GM12872 (cell line): ENCODE data around the gene ATP13A1.

Experiments used
- TF ChIP-seq, protein P1 (sequence below): IDR thresholded peaks from 3 replicates; pipeline ENCODE4 v1.5.1; 2011; ENCODE audit warnings: low read depth, mild to moderate bottlenecking, low read length, moderate library complexity; ENCODE audit not compliant: insufficient read depth

Gene ATP13A1

GRCh38 chr19:19634516-19635312, 28.8 kb downstream of the ATP13A1 start:
- TF ChIP-seq, protein P1, sequence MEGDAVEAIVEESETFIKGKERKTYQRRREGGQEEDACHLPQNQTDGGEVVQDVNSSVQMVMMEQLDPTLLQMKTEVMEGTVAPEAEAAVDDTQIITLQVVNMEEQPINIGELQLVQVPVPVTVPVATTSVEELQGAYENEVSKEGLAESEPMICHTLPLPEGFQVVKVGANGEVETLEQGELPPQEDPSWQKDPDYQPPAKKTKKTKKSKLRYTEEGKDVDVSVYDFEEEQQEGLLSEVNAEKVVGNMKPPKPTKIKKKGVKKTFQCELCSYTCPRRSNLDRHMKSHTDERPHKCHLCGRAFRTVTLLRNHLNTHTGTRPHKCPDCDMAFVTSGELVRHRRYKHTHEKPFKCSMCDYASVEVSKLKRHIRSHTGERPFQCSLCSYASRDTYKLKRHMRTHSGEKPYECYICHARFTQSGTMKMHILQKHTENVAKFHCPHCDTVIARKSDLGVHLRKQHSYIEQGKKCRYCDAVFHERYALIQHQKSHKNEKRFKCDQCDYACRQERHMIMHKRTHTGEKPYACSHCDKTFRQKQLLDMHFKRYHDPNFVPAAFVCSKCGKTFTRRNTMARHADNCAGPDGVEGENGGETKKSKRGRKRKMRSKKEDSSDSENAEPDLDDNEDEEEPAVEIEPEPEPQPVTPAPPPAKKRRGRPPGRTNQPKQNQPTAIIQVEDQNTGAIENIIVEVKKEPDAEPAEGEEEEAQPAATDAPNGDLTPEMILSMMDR: no peak

GRCh38 chr19:19633711-19634515, 29.6 kb downstream of the ATP13A1 start:
- TF ChIP-seq, protein P1: no peak

DNA sequence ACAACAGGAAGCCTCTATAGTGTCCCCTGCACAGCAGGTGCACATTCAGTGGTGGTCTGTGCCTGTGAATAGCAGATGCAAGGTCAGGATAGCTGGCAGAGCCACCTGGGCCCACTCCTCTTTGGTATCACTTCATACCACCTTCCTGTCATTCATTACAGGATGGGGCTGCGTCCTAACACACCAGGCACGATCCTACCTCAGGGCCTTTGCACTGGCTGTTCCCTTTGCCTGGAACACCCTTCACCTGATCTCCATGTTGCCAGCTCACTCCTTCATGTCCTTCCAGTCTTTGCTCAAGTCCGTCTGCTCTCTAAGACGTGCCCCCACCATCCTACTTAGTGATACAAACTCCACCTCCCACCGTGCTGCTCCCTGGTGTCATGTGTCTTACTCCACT, 30.8 kb downstream of the ATP13A1 start:
- TF ChIP-seq, protein P1: no peak

DNA sequence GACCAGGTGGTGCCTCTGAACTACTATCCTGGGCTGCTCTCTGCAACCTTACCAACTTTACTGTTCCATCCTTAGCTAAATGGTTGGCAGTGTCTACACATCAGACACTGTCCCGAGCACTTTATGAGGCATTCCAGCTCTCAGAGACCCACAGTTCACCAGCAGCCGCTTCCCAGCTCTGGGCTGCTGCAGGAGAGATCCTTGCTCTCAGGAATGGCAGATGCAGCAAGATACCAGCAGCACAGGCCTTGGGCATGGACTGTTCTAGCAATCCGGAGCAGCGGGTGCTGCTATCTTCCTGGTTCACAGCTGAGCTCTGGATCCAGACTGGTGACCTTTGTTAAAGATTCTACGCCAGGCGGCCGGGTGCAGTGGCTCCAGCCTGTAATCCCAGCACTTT, 32.1 kb downstream of the ATP13A1 start:
- TF ChIP-seq, protein P1: no peak

DNA sequence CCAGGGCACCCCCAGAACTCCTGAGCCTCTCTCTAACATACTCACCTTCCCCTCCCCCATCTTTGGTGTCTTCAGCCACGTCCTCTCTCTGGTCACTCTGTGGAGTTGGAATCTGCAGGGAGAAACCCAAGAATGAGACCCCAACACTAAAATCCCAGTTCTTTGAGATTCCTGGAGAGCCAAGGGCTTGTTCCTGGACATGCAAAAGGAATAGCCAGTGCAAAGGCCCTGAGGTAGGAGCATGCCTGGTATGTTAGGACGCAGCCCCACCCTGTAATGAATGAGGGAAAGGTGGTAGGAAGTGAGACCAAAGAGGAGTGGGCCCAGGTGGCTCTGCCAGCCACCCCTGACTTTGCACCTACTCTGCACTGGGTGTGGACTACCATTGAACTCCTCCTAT, 33.0 kb downstream of the ATP13A1 start:
- TF ChIP-seq, protein P1: no peak

DNA sequence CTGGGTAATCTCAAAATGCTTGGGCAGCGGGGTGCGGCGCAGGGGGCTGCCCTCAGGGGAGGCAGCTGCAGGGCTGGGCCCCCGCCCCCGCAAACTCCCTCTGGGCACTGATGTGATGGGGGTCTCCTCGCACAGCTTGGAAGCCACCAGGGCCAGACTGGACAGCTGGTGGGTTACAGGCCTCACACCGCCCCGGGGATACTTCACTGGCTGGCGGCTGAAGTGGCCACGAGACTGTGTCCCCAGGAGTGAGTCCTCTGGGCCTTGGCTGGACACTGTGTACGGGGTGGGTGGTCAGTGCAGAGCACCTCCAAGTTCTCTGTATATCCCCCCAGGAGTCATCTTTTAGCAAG, 33.4 kb downstream of the ATP13A1 start:
- TF ChIP-seq, protein P1: no peak

GRCh38 chr19:19628501-19629134, 34.9 kb downstream of the ATP13A1 start:
- TF ChIP-seq, protein P1: no peak
